GM19023 (cell line): Measurements from ENCODE around the gene ECSIT.
A peak's percentile ranks its signal among the peaks of the same experiment; 100 is the strongest.

Experiments used
- ATAC-seq: cut with Tn5 transposase; IDR thresholded peaks from one replicate; pipeline ENCODE4 v1.9.1; 2021; ENCODE audit warnings: mild to moderate bottlenecking, moderate library complexity; ENCODE audit not compliant: unreplicated experiment

ECSIT gene

DNA sequence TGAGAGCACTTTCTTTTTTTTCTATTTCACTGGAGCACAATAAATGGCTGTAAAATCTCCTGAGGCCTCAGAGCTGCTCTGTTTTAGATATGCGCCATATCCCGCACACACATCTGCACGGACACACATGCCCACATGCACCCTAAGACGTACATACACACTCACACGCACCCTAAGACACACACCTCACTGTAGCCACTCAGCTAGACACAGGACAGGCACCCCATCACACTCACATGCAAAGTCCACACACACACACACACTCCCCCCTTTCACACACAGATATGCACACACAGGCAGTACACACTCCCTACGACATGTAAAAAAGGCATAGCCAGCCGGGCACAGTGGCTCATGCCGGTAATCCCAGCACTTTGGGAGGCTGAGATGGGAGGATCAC, 21.3 kb upstream of the ECSIT start:
- no peak for ATAC-seq

- ATAC-seq, result no peak
Measured at GRCh38 chr19:11549386-11549953, 20.5 kb upstream of the ECSIT start.

DNA sequence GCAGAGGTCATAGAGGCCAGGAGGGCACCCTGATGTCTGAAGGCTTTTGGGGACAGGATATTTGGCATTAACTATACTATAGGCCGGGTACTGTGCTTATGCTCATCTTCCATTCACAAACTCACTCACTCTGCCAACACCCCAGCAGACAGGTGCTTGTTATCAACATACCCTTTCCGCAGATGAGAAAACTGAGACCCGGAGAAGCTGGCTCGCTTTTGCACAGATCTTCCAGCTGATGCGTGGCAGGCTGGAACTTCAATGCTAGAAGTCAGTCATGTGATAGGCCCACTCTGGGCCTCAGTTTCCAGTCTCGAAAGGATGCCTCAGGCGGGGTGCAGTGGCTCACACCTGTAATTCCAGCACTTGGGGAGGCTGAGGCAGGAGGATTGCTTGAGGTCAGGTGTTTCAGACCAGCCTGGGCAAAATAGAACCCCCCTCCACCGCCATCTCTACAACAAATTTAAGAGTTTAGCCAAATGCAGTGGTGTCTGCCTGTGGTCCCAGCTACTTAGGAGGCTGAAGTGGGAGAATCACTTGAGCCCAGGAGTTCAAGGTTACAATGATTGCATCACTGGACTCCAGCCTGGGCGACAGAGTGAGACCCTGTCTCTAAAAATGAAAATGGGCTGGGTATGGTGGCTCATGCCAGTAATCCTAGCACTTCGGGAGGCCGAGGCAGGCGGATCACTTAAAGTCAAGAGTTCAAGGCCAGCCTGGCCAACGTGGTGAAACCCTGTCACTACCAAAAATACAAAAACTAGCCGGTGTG, 19.2 kb upstream of the ECSIT start:
- ATAC-seq, result no peak

DNA sequence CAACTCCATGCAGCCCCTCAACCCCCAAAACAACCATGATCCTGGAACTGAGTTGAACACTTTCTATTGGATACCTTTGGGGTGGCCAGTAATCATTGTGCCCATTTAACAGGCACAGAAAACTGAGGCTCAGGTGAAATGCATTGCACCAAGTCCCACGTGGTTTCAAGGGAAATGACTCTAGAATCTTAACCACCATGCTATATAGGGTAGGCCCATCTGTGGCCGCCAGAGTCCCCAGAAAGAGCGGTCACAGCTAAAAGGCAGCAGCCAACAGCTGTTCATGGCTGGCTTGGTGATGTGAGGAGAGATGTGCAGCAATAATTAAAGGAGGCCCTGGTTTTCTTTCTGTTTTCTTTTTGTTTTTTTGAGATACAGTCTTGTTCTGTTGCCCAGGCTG, 12.3 kb upstream of the ECSIT start:
- no peak for ATAC-seq

DNA sequence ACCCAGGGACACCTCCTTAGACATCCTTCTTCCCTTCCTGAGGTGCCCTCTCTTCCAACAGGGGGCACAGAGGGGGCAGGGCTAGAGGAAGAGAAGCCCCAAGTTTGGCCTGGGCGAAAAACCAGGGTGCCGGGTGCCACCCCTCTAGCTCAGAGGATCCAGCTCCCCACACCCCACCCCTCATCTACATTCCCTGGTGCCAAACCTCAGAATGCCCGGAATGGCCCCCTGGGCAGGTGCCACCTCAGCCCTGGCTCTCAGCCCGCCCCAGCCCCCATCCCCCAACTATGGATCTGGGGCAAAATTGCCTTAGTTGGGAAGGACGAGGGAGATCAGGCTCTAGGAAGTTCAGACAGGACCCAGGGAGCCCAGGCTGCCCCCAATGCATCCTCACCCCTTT, 11.7 kb upstream of the ECSIT start:
- no peak for ATAC-seq

DNA sequence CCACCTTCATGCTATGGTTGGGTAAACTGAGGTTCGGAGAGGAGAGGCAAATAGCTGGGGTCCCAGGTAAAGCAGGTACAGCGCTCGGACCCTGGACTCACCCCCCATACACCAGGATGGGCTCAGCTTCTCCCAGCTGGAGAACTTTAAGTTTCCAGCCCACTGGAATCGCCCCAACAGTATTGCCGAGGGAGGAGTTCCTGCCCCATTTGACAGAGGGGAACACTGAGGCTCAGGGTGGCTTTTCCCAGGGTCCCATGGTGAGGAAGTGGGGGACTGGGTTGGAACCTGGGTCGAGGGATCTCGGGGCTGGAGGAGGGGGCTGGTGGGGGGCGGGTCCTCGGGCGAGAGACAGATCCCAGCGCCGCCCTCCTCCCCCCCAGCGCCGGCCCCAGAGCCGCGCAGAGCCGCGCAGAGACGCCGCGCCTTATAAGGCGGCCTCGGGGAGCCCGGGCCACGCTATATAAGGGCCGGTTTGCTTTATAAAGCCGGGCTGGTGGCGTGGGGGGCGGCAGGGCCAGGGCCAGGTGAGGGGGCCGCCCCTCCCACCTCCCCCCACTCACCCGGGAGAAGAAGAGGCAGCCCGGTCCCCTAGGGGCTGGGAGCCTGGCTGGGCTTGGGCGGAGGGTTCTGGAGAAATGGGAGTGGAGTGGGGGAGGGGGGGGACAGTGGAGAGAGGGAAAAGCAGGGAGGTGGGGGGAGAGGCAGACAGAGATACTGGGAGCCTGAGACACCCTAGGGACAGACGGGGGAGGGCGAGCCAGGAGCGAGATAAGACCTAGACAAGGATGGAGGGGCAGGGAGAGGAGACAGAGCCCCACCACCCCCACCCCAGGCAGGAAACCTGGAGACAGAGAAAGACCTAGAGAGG, 10.8 kb upstream of the ECSIT start:
- ATAC-seq, result no peak

GRCh38 chr19:11538232-11539036, 9.5 kb upstream of the ECSIT start, which contains the start of gene CNN1:
CNN1 (plus strand) TSS chr19:11538851; CDS start chr19:11538928, 77 bp downstream.
- ATAC-seq, result no peak

GRCh38 chr19:11535792-11536595, 7.1 kb upstream of the ECSIT start:
- no peak for ATAC-seq

DNA sequence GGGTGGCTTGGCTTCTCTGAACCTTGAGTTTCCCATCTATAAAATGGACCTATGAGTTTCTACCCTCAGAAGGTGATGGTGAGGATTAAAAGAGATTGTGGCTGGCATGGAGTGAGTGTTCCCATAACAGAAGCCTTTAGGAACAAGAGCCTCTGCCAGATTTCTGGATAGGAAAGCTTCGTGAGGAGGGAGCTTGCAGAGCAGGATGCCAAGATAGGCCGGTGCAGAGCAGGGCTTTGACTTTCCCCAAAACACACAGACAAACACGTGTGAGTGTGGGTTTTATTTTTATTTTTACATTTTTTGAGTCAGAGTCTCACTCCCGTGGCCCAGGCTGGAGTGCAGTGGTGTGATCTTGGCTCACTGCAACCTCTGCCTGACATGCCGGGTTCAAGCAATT, 6.0 kb upstream of the ECSIT start:
- ATAC-seq, result no peak

DNA sequence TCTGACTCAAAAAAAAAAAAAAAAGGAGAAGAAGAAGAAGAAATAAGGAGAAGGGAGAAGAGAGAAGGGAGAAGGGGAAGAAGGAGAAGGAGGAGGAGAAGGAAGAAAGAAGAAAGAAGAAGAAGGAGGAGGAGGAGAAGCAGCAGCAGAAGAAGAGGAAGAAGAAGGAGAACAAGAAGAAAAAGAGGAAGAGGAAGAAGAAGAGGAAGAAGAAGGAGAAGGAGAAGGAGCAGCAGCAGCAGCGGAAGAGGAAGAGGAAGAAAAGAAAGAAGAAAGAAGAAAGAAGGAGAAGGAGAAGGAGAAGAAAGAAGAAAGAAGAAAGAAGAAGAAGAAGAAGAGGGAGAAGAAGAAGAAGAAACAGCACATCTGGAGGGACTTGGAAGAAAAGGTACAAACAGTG, 5.6 kb upstream of the ECSIT start:
- ATAC-seq, result no peak

- no peak for ATAC-seq
Measured at GRCh38 chr19:11530432-11530831, 1.5 kb upstream of the ECSIT start.

- no peak for ATAC-seq
Measured at GRCh38 chr19:11519138-11519537, 9.8 kb downstream of the ECSIT start.

DNA sequence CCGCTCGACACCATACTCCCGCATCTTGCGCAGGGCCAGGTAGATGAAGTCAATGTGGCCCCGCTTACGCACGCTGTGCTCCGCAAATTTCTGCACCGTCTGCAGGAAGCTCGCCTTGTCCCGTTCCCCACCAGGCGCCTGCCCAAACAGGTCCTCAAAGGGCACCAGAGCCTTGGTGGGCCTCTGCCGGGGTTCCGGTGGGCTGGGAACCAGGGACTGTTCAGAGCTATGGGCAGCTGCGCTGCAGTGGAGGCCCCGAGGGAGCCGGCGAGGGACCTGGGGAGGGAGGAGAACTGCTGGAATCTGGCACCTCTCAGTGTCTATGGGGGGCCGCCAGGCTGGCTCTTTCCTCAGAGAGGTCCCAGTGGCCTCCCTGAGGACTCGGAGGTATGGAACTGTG, 15.0 kb downstream of the ECSIT start:
- ATAC-seq, result no peak

DNA sequence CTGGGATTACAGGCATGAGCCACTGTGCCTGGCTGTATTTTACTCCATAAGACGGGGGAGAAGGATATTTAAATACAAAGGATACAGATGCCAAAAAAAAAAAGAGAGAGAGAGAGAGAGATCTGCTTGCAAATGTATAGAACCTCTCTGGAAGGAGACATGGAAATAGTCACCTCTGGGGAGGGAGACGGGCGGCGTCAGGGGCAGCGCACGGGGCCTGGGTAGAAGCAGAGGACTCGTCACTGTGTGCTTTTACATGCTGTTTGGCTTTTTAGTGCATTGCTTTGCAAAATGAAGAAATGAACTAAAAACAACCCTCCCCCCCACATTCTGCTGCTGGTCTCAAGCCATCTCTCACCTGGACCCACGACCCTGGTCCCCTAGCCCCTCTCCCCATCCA, 18.5 kb downstream of the ECSIT start:
- no peak for ATAC-seq

DNA sequence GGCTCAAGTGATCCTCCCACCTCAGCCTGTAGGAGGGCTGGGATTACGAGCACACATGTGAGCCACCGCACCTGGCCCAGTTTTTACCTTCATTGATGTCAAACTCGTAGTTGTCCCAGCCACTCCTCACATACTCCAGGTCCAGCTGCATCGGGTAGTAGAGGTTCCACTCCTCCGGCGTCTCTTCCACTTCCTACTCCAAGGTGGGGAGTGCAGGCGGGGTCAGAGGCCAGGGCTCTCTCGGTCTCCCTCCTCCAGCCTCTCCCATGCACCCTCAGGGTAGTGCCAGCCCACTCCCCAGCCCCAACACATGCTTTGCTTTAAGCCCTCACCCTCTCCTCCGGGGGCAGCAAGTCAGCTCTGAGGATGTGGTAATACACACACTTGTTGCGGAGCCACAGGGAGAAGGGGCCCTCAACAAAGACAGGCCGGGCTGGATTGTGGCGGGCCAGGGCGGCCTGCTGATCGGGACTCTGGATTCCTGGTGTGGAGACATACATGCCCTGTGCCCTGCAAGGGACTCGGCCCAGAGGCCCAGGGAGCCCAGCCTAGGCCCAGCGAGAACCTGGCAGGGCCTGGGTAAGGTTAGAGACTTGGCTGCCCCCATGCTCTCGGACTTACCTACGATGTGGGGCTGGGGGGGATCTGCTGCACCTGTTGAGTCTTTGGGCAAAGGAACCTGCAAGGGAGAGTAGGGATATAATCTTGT, 21.4 kb downstream of the ECSIT start:
- ATAC-seq, result no peak

DNA sequence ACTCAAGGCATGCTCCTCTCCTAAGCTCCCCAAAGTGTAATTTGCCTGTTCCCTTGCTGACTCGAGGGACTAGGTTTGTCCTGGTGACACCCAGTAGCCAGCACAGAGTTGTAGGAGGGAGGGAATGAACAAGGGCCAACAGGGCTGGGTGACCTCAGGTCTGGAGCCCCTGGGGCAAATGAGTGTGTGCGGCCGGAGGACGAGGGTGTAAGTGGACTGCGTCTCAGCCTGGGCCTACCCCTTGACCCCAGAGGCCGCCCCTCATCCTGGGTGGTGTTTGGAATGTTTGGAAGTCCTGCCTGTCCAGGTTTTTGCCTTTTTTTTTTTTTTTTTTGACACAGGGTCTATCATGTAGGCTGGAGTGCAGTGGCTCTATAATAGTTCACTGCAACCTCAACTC, 22.0 kb downstream of the ECSIT start:
- ATAC-seq, result no peak

DNA sequence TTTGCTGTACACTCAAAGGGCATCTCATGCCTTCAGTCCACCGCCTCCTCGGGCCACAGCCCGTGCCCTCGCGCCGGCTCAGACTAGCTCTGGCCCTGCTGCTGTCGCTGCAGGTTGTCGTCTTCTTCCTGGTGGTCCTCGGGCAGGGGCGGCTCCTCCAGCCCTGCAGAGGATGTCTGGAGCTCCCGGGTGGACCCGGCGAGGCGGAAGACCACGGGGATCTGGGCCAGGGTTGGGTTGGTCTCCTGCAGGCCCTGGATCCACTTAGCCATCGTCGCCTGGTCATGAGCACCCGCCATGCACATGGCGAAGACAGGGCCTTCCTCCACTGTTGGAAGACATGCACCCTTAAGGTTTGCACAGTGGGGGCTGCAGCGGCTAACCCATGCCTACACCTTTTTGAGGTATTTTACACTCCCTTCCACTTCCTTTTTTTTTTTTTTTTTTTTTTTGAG, 22.8 kb downstream of the ECSIT start:
- no peak for ATAC-seq

- peak; percentile 51 for ATAC-seq
Measured at GRCh38 chr19:11505504-11506100, 23.3 kb downstream of the ECSIT start, which contains the start of gene ZNF653. ZNF653 (minus strand) TSS chr19:11505839; CDS start chr19:11505786, 53 bp downstream.

GRCh38 chr19:11505032-11505503, 23.9 kb downstream of the ECSIT start:
- ATAC-seq, result peak; percentile 91
